NCI-H748 (cell line): ENCODE measurements around the gene MLN.
"Not testable (repeated sequence)": the region's sequence is repeated elsewhere in the genome, so short reads cannot be mapped to it uniquely, and the experiment has no call there.

Experiments used
- DNase-seq: peaks from one replicate; lab custom pipeline; 2025; ENCODE audit not compliant: unreplicated experiment; lab: John Stamatoyannopoulos, UW

The MLN gene

DNA sequence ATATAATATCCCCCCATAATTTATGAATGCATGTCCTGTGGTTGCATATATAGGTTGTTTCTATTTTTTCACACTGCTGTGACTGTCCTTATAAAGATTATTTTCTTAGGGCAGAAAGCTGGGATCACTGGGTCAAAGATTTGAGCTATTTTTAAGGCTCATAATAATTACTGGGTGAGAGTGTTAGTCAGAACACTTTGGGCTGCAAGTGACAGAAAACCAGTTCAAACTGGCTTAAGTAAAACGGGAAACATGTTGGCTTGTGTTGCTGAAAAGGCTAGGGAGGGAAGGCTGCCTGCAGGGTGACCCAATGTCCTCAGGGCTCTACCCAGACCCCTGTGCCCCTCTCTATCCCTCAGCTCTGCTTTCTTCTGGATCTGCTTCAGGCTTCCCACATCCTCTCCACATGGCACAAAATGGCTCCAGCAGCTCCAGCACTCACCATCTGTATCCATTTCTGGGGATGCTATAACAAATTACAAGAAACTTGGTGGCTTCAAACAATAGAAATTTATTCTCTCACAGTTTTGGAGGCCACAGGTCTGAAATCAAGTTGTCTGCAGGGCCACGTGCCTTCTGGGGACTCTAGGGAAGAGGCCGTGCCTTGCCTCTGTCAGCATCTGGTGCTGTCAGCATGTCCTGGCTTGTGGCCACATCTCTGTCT is 33.1 kb upstream of the MLN start:
- no peak for DNase-seq

DNA sequence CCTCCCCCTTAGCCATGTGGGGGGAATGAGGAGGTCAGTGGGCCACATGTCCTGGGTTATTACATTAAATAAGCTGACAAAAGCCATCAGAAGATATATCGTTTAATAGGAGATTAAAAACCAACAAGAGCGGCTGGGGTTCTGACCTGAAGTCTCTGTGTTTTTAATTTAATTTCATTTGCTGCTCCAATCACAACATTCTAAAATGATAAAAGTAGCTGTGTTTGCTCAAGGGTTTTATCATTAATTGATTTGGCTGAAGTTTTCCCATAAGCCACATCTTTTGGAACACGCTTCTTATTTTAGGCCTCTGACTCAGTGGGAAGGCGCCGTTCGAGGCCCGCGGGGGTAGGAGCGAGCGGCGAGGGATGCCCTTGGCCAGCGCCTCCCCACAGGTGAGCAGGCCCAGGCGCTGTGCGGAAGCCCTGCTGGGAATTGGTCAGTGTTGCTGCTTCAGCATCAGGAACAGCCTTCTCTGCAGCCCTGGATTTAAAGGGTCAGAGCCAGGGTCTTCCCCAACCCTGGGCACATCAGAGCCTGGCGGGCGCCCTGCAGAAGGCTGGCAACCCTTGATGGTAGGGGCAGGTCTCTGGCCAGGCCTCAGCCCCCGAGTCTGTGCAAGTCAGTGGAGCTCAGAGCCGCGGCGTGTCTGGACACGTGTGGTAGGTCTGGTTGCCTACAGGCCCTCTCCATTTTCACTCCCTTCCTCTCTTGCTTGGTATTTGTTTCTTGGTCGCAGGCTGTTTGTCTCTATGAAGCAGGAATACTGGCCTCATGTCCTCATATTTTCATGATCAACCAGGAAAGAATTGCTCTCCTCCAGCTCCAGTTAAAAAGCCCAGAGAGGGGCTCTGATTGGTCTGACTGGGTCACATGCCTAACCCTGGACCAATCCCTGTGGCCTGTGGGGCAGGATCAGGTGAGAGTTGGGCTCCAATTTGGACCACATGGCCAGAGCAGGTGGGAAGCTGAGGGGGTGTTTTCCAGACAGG is 30.9 kb upstream of the MLN start:
- no peak for DNase-seq

DNA sequence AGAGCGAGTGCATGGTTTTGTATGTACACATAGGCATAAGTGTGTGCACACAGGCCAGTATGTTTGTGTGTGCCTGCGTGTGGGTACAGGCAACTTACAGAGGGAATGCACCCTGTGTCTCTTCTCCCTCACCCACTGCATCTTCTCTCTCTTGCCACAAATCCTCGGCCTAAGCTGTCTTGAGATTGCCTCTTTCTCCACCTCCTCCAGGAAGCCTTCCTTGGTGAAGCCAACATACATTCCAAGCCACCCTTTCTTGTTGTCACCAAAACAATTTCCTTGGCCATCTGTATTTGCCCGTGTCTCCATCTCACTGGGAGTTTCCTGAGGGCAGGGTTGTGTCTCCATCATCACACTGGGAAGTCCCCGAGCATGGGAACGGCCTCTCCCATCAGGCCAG is 29.8 kb upstream of the MLN start:
- DNase-seq: no peak

DNA sequence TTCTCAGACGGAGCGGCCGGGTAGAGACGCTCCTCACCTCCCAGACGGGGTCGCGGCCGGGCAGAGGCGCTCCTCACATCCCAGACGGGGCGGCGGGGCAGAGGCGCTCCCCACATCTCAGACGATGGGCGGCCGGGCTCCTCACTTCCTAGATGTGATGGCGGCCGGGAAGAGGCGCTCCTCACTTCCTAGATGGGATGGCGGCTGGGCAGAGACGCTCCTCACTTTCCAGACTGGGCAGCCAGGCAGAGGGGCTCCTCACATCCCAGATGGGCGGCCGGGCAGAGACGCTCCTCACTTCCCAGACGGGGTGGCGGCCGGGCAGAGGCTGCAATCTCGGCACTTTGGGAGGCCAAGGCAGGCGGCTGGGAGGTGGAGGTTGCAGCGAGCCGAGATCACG is 29.0 kb upstream of the MLN start:
- not testable (repeated sequence) for DNase-seq

DNA sequence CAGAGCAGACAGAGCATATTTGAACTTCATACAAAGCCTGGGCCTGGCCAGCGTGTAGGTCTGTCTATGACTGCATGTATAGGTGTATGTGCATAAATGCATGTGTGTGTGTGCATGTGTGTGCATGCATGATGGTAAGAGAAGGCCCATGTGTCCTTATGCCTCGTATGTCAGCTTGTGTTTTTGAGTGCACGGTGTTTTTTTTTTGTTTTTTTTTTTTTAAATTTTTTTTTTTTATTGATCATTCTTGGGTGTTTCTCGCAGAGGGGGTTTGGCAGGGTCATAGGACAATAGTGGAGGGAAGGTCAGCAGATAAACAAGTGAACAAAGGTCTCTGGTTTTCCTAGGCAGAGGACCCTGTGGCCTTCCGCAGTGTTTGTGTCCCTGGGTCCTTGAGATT is 27.9 kb upstream of the MLN start:
- DNase-seq: not testable (repeated sequence)

DNA sequence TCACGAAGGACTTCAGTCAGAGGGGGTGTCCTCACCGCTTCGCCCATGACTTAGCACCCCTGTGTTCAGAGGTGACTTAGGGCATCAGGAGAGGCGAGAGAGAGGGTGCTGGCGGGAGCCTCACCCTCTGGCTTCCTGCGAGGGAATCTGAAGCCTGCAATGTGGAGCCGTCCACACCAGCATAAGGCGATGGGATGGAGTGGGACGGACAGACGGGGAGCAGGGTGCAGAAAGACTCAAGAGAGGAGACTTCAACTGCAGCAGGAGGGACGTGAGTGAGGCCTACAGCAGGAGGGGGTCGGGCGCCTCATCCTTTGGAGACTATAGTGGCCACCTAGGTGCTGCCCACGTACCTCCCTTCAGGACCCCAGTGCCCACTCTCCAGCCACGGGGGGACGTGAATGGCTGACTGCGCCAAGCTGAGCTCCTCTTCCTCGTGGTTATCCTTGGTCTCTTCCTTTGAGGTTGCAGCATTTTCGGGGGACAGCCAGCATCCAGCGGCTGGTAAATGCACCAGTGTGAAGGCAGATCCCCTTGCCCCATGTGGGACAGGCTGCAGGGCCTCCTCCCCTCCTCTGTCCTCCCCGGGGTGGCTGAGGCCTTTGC is 26.9 kb upstream of the MLN start:
- no peak for DNase-seq

DNA sequence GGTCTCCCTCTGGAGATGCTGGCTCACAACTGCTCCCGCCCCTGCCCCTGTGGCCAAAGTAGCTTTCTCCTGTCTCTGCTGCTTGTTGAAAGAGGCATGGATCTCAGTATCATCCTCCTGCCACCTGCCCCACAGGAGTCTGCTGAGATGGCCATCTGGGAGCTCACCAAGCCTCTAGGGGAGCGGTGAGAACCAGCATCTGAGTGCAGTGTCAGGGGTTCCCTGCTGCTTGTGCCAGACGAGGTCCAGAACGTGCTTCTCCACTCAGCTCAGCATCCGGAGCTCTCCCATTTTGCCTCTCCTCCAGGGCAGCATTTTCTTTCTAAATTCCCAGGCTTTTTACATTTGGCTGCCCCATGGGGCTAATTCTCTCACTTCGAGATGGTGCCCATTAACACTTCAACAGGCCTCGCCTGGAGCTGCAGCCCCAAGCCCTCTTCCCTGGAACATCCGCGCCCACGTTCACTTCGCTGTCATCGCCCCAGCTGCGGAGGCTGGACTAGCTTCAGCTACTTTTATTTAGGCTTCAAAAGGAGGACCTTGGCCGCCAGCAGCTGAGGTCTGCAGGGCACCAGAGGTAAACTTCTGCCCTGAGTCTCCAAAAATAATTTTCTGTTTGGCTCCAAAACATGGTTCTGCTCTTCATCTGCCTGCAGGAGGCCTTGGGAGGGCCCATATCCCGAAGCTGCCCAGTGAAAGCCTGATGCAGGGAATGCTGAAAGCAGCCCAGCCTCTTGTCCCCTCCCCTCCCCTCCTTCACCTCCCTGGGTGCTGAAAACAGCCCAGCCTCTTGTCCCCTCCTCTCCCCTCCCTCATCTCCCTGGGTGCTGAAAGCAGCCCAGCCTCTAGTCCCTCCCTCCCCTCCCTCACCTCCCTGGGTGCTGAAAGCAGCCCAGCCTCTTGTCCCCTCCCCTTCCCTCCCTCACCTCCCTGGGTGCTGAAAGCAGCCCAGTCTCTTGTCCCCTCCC is 25.2 kb upstream of the MLN start:
- DNase-seq: no peak

DNA sequence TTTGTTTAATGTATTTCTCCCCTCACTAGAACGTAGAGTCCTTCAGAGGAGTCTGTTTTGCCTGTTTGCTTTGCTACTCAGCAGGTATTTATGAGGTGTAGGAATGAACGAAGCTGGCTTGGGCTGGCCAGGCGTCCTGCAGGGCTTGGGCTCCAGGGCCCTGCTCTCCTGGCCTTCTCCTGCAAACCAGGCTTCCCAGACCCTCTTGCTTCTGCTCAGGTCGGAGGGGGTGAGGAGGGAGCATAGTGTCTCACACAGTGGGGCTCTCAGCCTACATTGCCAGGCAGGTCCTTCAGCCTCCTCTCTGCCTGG is 24.6 kb upstream of the MLN start:
- no peak for DNase-seq

DNA sequence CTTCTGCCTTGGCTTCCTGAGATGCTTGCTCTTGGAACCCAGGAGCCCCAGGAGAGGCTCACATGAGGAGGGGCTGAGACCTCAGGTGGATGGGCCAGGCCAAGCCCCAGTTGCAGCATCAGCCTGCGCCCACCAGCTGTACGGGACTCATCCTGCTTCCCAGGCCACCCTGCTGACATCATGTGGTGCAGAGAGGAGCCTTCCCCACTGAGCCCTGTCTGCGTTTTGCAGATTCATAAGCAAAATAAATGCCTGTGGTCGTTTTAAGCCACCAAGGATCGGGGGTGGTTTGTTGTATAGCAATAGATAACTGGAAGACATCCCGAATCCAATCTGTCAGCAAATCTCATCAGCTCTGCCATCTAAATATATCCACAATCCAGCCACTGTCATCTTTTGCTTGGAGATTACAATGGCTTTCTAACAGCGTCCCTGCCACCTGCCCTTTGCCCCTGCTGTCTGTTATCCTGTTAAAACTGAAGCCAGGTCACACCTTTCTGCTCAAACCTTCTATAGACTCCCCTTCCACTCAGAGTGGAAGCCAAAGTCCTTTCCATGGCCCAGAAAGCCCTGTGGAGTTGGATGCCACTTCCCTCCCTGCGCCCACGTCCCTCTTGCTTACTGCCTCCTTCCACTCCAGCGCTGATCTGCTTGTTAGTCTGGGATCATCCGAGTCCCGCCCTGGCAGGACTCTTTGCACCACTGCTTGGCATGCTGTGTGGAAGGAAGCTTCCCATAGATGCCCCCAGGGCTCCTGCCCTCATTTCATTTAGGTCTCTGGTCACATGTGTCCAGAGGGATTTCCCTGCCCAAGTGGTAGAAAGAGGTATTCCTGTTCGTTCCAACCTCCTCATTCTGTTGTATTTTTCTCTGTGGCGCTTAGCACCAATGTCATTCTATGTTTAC is 24.0 kb upstream of the MLN start:
- DNase-seq: no peak

DNA sequence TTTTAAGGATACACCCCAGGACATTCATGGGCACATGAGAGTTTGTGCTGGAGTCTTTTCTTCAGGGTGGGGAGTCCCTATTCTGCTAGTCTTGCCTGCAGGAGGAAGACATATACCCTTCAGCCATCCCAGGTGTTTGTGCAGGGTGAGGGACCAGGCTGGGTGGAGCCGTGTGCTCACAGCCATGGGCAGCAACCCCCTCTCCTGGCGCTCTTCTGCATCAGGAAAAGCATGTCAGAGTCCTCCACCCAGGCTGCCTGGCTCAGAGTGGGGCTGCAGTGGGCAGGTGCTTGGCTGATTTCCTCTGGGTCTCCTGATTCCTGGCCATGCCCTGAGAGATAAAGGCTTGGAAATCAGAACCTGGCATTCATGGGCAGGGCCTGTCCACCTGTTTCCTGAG is 22.7 kb upstream of the MLN start:
- DNase-seq: no peak

DNA sequence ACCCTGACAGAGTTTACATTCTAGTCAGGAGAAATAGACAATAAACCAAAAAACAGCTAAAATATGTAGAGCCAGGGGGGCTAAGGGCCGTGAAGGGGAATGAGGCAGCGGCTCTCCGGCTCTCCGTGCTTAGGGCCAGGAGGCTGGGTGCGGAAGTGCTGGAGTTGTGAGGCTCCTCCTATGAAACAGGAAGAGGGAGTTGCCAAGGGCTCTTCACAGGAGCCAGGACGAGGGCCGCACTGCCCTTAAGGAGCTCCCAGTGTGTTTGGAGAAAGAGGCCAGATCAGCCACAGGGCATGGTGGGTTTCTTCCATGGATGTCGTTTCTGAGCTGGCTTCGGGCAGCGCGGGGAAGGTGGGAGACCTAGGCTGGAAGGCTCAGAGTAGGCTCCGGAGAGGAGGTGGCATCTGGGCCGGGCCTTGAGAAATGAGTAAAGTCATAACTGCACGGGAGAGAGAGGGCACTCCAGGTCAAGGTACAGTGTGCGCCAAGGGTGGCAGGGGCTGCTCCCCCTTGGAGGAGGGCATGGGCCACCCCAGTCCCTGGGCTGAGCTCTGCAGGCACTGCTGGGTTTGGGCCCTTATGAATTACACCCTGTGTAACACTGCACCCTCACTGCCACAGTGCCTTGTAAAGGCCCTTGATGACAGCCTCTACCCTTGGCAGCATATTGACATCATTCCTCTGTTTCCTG is 20.8 kb upstream of the MLN start:
- no peak for DNase-seq

DNA sequence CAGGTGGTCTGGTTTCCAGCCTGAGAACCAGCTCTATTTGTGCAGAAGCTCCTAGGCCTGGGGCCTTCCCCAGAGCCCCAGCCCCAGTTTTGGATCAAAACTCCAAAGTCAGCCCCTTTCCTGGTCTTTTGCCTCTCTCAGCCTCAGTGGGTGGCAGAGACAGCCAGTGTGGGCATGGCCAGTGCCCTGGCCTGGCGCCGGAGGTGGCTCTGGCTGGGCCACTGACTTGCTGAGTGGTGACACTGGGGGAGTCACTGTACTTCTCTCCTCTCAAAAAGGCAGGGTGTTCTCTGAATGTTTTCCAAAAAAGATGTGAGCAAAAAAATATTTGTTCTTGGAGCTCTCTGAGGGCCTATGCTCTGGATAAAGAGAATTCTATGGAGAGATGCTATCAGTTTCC is 20.0 kb upstream of the MLN start:
- no peak for DNase-seq

DNA sequence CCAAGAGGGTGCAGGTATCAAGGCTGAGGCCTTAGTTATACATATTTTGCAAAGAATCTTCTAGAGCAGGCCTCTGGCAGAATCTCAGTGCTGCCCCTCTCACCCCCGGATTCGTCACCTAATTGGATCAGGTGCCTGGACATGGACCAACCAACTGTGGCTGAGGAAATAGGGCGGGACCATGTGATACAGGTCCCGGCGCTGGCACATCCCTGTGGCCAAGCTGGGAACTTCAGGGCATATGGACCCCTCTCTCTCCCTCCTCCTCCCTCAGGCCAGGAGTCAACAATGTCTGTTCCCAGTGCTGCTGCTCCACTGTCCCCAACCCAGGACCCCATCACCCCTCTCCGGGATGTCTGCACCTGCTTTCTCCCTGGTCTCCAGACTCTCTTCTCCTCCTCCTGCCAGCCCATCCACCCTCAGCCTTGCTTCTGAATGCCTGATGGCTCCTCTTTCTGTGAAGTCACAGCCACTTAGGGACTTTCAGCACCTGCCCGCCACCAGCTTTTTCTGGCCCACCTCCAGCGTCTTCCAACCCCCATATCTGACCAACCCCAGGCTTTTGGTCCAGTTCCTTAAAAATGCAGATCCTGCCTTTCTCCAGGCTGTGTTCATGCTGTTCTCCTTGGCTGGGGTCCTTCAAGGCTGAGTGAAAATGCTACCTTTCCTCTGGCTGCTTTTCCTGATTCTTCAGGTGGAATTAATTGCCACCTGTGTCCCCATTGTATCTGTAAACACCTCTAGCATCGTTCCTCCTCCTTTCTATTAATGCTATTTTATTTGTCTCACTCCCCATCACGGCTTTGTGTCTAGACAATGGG is 19.0 kb upstream of the MLN start:
- peak; percentile 62 for DNase-seq

DNA sequence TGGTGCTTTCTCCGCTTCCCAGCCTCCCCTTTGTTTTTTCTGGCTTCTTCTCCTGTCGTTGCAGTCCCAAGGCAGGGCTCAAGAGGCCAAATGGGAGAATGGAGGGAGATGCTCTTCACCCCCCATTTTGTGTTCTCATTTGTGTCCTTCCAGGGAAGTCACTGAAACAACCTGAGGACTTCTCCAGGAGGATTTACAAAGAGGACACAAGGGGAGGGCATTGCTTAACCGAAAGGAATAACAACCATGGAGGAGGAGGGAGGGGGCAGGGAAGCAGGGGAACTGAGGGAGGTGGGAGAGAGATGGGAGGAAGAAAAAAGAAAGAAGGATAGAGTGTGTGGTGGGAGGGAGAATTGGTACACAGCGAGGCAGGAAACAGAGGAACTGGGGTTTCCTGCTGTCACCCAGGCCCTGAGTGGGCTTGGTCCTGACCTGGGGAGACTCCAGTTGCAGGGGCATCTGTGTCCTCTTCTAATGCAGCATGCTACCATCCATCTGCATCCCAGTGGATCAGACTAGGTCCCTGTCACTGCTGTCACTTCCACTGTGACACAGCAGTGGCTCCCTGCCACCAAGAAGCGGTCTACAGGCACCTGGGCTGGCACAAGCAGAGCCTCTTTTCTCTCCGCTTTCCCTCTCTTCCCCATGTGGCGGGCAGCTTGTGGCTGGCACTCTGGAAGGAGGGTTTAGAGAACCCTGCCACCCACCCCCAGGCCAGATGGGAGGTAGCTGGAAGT is 17.1 kb upstream of the MLN start:
- no peak for DNase-seq

DNA sequence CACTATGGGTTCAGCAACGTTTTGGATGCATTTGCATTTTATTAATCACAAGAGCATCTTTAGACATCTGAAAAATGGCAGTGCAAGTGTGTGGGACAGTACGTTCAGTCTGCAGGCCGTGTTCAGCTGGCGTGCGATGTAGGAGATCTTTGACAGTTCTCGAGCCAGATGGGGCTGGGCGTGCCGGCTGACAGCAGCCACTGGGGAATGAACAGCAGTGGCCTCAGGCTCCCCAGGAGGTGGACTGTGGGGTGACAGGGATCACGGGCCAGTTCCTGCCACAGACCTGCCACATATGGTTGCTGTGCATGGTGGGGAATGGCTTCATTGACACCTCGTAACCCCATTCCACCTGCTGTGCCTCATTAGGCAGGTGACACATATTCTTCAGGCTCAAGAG is 16.4 kb upstream of the MLN start:
- DNase-seq: no peak

DNA sequence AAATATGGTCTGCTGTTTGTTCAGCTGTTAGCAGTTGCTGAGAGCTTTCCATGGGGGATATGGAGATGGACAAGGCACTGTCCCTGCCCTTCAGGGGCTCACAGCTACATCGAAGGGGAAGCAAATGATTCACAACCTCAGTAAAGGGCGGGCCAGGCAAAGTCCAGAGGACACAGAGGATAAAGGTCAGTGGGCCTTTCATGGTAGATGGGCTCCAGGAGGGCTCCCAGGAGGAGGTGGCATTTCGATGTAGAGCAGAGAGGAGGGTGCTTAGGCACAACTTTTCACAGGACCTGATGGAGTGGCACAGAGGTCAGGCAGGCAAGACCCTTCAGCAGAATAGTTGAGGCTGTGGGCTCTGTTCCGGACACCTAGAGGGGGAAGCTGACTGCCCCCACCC is 15.2 kb upstream of the MLN start:
- DNase-seq: no peak

DNA sequence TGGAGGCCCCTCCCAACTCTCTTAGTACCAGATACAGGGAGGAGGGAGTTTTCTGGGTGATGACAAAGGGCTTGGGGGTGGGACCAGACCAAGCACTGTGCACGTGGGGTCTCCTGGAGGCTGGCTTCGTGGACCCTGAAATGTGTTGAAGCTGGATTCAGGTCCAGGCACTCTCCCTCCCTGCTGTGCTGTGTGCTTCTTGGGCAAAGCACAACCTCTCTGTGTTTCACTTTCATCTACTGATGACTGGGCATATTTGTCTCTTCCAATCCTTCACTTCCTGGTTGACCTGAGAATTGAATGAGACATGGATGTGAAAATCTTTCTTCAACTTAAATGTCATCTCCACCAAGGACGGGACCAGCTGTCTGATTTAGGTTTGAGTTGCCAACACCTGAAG is 14.5 kb upstream of the MLN start:
- no peak for DNase-seq

DNA sequence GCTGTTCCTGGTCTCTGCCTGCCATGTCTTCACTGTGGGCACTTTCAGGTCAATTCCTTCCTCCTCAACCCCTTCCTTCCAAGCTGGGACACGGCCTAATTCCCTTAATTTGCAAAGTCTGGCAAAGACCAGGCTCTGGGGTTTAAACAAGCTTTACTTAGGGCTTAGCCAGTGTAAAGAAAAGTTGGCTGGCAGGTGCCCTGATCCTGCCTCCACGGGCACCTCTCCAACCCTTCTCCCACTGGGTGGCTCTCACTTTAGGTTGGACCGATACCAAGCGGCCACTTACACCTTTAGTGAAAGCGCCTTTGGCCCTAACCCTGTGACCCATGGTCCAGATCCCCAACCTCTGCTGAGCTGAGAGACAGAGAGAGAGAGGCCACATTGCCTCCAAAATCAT is 13.7 kb upstream of the MLN start:
- DNase-seq: no peak
